SK-N-SH (cell line): ENCODE data around the gene HSCB.

Experiments used
- CTCF ChIP-seq: fragments of 200-600 bp; sonication (generic); IDR thresholded peaks from 2 replicates; pipeline ENCODE4 v1.6.1; 2017; ENCODE audit warnings: antibody characterized with exemption, mild to moderate bottlenecking, moderate library complexity
- GATA2 ChIP-seq: sonication (generic); formaldehyde crosslinking; IDR thresholded peaks from 2 replicates; pipeline ENCODE4 v1.5.0; 2020; ENCODE audit warnings: mild to moderate bottlenecking, missing genetic modification reagents
- TAF1 ChIP-seq: IDR thresholded peaks from 2 replicates; pipeline ENCODE4 v1.6.1; 2012; ENCODE audit warnings: low read depth, mild to moderate bottlenecking, low read length, moderate library complexity, borderline replicate concordance

GRCh38 chr22:28741200-28741784, 547 bp upstream of the HSCB start:
- no peak for TF ChIP-seq CTCF
- no peak for TF ChIP-seq TAF1
- no peak for TF ChIP-seq GATA2 (CRISPR knock-in tag)
